Measurements from ENCODE around the gene PXMP2.
"Not testable (repeated sequence)": the region's sequence is repeated elsewhere in the genome, so short reads cannot be mapped to it uniquely, and the experiment has no call there.

Gene PXMP2

DNA sequence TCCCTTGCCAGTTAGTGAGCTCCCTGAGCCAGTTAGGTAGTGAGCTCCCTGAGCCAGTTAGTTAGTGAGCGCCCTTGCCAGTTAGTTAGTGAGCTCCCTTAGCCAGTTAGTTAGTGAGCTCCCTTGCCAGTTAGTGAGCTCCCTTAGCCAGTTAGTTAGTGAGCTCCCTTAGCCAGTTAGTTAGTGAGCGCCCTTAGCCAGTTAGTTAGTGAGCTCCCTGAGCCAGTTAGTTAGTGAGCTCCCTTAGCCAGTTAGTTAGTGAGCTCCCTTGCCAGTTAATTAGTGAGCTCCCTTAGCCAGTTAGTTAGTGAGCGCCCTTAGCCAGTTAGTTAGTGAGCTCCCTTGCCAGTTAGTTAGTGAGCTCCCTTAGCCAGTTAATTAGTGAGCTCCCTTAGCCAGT lies 4.6 kb downstream of the PXMP2 start:
- in situ Hi-C loops (cut with MboI; ENCODE audit: low sequenced_read_pairs), result not testable (repeated sequence)

DNA sequence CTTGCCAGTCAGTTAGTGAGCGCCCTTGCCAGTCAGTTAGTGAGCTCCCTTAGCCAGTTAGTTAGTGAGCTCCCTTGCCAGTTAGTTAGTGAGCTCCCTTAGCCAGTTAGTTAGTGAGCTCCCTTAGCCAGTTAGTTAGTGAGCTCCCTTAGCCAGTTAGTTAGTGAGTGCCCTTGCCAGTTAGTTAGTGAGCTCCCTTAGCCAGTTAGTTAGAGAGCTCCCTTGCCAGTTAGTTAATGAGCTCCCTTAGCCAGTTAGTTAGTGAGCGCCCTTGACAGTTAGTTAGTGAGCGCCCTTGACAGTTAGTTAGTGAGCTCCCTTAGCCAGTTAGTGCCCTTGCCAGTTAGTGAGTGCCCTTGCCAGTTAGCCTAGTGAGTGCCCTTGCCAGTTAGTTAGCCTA lies 7.5 kb downstream of the PXMP2 start:
- in situ Hi-C loops (cut with MboI; ENCODE audit: low sequenced_read_pairs), result not testable (repeated sequence)

DNA sequence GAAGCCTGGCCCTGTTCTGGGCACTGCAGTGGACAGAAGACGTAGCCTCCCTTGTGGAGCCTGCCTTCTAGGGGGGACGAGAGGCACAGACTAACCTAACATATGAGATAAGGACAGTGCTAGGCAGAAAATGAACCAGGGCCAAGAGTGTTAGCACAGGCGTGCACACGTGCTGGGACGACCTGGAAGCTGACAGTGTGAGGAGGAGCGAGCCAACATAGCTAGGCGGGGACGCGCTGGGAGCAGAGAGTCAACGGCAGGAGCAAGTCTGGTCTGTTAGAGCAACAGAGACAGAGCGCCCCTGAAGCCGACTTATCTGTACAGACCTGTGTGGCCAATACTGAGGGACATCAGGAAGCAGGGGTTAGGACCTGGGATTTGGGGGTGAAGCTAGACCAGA lies 8.0 kb downstream of the PXMP2 start:
- in situ Hi-C loops (cut with MboI; ENCODE audit: low sequenced_read_pairs), result no loop called here

- in situ Hi-C loops (cut with MboI; ENCODE audit: low sequenced_read_pairs), result no loop called here
Observed at GRCh38 chr12:132698341-132698740, 11.0 kb downstream of the PXMP2 start.

DNA sequence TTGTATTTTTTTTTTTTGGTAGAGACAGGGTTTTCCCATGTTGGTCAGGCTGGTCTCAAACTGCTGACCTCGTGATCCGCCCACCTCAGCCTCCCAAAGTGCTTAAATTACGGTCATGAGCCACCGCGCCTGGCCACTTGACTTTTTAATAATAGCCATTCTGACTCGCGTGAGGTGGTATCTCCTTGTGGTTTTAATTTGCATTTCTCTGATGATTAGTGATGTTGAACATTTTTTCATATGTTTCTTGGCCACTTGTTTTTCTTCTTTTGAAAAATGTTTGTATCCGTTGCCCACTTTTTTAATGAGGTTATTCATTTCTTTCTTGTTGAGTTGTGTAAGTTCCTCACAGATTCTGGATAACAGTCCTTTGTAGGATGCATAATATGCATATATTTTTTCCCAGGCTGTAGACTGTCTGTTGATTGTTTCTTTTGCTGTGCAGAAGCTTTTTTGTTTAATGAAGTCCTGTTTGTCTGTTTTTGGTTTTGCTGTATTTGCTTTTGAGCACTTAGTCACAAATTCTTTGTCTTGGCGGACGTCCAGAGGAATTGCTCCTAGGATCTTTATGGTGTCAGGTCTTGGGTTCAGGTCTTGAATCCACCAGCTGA lies 12.9 kb downstream of the PXMP2 start:
- in situ Hi-C loops (cut with MboI; ENCODE audit: low sequenced_read_pairs), result no loop called here

DNA sequence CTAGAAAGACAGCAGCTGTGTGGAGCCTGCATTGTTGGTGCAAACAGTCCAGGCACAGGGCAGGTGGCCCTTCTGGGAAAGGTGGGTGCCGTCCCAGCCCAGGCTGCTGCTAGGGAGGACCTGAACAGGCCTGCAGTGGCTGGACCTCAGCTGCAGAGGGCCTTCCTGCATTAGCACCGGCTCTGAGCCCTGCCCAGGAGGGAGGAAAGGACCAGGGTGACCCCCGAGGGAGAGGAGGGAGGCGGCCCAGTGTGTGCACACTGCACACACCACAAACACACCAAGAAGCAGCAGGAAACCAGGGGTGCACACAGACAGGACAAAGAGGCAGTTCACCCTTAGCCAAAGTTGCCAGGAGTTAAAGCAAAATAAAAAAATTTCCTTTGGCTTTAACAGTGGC lies 15.3 kb downstream of the PXMP2 start:
- in situ Hi-C loops (cut with MboI; ENCODE audit: low sequenced_read_pairs), result no loop called here

DNA sequence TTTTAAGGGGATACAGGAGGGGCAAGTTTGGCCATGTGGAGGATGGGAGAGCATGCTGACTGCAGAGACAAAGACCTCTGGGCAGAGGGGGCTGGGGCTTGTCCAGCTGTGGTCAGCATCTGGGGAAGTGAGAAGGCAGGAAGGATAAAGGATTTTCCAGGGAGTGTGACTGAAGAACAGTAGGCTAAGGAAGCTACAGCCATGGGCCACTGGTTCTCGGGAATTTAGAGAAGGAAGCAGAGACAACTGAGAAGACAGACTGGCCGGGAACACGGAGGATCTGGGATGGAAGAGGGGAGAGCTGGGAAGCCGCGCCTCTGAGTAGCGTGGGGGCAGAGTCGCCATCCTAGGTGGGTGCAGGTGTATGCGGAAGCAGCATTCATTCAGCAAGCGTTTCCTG lies 16.3 kb downstream of the PXMP2 start:
- in situ Hi-C loops (cut with MboI; ENCODE audit: low sequenced_read_pairs), result no loop called here

DNA sequence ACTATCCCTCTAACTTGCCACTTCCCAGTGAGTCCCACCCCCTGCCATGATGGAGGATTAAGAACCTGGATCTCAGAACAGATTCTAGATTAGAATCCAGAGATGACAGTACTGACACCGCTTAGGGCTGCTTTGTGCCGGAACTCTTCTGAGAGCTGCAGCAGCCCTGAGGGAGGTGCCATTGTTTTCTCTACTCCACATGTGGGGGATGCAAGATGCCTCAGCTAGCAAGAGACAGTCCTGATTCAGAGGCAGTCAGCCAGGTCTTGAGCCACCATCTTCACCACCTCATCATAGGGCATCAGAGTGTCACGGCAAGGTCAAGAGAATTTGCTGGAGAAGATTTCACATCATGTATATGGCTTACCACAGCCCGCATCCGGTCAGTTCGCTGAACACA lies 19.9 kb downstream of the PXMP2 start:
- in situ Hi-C loops (cut with MboI; ENCODE audit: low sequenced_read_pairs), result no loop called here

DNA sequence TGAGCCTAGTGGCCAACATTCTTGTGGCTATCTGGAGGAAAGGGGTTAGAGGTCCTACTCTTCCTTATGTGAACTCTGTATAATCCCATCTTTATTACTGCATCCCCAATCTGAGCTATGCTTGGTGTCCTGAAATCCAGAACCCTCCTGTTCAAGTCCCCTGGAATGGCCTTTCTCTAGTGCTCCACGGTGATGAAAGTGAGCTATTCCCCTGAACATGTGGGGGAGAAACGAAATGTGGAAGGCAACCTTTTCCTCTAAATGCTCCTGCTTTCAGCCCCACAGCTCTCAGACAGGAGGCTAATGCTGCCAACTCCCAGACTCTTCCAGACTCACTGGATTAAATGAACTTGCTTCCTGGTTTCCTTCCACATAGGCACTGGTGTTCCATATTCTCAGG lies 20.8 kb downstream of the PXMP2 start:
- in situ Hi-C loops (cut with MboI; ENCODE audit: low sequenced_read_pairs), result no loop called here

DNA sequence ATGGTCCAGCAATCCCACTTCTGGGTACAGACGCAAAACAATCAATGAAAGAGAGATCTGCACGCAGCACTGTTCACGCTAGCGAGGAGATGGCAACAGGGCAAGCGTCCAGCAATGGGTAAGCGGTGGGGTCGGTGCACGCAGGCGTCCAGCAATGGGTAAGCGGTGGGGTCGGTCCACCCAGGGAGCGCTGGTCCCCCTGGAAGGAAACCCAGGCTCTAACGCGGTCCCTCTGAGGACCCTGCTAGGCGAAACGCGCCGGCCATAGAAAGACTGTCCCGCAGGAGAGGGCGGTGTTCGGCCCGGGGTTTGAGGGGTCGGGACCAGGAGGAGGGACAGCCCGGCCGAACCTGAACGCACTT lies 22.6 kb downstream of the PXMP2 start:
- in situ Hi-C loops (cut with MboI; ENCODE audit: low sequenced_read_pairs), result no loop called here

- in situ Hi-C loops (cut with MboI; ENCODE audit: low sequenced_read_pairs), result no loop called here
Observed at GRCh38 chr12:132710405-132711079, 23.2 kb downstream of the PXMP2 start, which contains the start of gene PGAM5. PGAM5 (plus strand) TSS chr12:132710842; CDS start chr12:132710877, 35 bp downstream.

DNA sequence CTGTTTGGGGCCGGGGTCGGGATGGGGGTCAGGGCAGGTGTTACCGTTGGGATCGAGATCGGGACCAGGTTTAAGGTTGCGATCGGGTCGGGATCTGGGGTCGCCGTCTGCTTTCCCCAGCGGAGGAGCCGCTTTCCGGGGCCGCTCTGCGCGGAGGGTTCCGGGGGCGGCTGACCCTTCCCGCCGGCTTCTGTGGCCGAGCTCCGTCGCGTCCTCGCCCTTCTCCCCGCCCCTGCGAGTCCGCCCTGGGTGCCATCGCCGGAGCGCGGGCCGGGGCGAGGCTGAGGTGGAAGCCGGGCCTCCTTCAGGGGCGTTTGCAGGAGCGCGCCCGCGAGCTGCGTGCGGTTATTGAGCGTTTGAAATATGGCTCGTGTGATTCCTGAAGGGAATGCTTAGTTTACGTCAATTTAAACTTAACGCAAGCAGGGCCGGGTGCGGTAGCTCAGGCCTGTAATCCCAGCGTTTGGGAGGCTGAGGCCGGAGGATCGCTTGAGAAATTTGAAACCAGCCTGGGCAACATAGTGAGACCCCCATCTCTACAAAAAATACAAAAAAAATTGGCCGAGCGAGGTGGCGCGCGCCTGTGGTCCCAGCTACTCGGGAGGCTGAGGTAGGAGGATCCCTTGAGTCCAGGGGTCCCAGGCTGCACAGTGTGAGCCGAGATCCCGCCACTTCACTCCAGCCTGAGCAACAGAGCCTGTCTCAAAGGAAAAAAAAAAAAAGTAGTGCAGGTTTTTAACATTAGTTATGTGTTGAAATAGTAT lies 23.9 kb downstream of the PXMP2 start:
- in situ Hi-C loops (cut with MboI; ENCODE audit: low sequenced_read_pairs), result no loop called here

GRCh38 chr12:132713123-132713522 lies 25.7 kb downstream of the PXMP2 start:
- in situ Hi-C loops (cut with MboI; ENCODE audit: low sequenced_read_pairs), result no loop called here

DNA sequence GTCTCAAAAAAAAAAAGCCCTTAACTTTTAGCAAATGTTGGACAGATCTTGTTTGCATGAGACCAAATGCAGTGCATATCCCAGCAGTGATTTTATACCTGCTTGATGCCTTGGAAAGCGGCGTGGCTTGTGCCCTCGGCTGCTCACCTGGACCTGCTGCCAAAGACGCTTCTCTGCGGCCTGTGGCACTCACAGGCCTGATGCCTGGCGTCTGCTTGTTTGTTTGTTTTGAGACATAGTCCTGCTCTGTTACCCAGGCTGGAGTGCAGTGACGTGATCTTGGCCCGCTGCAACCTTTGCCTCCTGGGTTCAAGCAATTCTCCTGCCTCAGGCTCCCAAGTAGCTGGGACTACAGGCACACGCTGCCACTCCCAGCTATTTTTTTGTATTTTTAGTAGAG lies 28.5 kb downstream of the PXMP2 start:
- in situ Hi-C loops (cut with MboI; ENCODE audit: low sequenced_read_pairs), result no loop called here

DNA sequence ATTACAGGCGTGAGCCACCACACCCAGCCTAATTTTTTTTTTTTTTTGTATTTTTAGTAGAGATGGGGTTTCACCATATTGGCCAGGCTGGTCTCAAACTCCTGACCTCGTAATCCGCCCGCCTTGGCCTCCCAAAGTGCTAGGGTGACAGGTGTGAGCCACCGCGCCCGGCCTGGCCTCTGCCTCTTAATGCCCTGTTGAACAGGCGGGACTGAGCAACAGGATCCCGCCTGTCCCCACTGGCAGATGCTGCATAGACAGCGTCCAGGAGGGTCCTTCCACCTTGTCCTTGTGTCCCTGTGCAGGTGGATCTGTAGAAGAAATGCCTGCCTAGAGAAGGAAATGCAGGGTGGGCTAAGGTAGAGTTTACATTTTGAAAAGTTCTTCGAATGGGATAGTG lies 29.0 kb downstream of the PXMP2 start:
- in situ Hi-C loops (cut with MboI; ENCODE audit: low sequenced_read_pairs), result no loop called here

GRCh38 chr12:132717011-132717410 lies 29.6 kb downstream of the PXMP2 start:
- in situ Hi-C loops (cut with MboI; ENCODE audit: low sequenced_read_pairs), result no loop called here

- in situ Hi-C loops (cut with MboI; ENCODE audit: low sequenced_read_pairs), result no loop called here
Observed at GRCh38 chr12:132717531-132718387, 30.4 kb downstream of the PXMP2 start.

GRCh38 chr12:132718644-132719043 lies 31.3 kb downstream of the PXMP2 start:
- in situ Hi-C loops (cut with MboI; ENCODE audit: low sequenced_read_pairs), result no loop called here

DNA sequence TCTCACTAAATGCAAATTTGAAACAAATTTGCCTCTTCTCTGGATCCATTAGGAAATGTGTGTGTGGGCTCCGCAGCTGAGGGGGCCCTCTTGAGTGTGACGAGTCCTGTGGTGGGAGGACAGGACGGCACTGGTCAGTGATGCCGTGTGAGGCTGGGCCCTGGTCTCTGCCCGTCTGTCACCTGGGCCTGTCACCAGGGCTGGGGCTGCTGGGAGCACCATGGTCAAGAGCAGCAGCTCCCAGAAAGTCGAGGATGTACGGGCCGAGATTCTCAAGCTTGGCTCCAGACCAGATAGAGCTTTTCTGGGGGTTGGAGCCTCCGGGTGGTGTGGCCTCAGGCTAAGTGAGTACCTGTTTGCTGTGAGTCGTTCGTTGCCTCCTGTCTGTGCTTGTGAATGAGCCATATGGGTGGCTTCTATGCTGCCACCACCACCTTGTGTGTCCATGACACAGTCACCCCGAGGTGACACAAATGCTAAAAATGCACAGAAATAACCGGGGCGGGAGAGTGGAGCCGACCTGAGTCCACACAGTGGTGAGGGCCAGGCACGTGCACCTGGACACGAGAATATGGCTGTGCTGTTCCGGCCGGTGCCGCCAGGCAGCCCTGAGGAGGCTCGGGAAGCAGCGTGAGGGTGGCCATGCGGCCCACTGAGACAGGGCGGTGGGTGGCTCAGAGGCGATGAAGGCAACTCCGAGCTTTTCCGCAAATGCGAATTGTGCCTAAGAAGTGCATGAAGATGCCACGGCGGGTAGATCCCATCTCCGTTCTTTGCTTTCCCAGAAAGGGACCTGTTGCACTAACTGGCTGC lies 32.0 kb downstream of the PXMP2 start:
- in situ Hi-C loops (cut with MboI; ENCODE audit: low sequenced_read_pairs), result no loop called here

- in situ Hi-C loops (cut with MboI; ENCODE audit: low sequenced_read_pairs), result no loop called here
Observed at GRCh38 chr12:132719954-132720324, 32.6 kb downstream of the PXMP2 start.

Data from HL-60/S4 treated with retinoic acid at 250 ng/mL for 4 days and 3 days (cell line).